ENCODE data around the gene PIGU.
"Not testable (repeated sequence)": the region's sequence is repeated elsewhere in the genome, so short reads cannot be mapped to it uniquely, and the experiment has no call there.

The PIGU gene

GRCh38 chr20:34706912-34707784 lies 30.3 kb upstream of the PIGU start:
- no peak for DNase-seq

- no peak for DNase-seq
Measured at GRCh38 chr20:34706302-34706875, 29.5 kb upstream of the PIGU start.

- DNase-seq = no peak
Measured at GRCh38 chr20:34705397-34706301, 28.8 kb upstream of the PIGU start.

- no peak for DNase-seq
Measured at GRCh38 chr20:34705008-34705396, 28.1 kb upstream of the PIGU start.

GRCh38 chr20:34704177-34705007 lies 27.5 kb upstream of the PIGU start, which contains the start of gene TP53INP2:
Gene TP53INP2 (plus strand): TSS chr20:34704344. CDS start chr20:34708740, 4,396 bp downstream.
- peak; percentile 29 to 68 for DNase-seq

- DNase-seq = no peak
Measured at GRCh38 chr20:34703424-34704176, 26.7 kb upstream of the PIGU start.

- no peak for DNase-seq
Measured at GRCh38 chr20:34703061-34703423, 26.1 kb upstream of the PIGU start.

GRCh38 chr20:34701405-34702085 lies 24.7 kb upstream of the PIGU start:
- no peak for DNase-seq

GRCh38 chr20:34693414-34693813 lies 16.5 kb upstream of the PIGU start:
- DNase-seq = no peak

- DNase-seq = no peak
Measured at GRCh38 chr20:34691838-34692237, 14.9 kb upstream of the PIGU start.

- no peak for DNase-seq
Measured at GRCh38 chr20:34689486-34689885, 12.6 kb upstream of the PIGU start.

GRCh38 chr20:34683667-34684066 lies 6.8 kb upstream of the PIGU start:
- no peak for DNase-seq

GRCh38 chr20:34680586-34681175 lies 3.8 kb upstream of the PIGU start:
- no peak for DNase-seq

GRCh38 chr20:34675993-34676641 lies 775 bp downstream of the PIGU start:
- DNase-seq = no peak

- DNase-seq = no peak
Measured at GRCh38 chr20:34675561-34675960, 1.3 kb downstream of the PIGU start.

GRCh38 chr20:34673412-34673811 lies 3.5 kb downstream of the PIGU start:
- no peak for DNase-seq

- DNase-seq = no peak
Measured at GRCh38 chr20:34669094-34669493, 7.8 kb downstream of the PIGU start.

GRCh38 chr20:34664751-34665150 lies 12.1 kb downstream of the PIGU start:
- not testable (repeated sequence) for DNase-seq

GRCh38 chr20:34663213-34663943 lies 13.5 kb downstream of the PIGU start:
- no peak for DNase-seq
